SU-DHL-6 (cell line): ENCODE data around the gene SORCS2.
A peak's percentile ranks its signal among the peaks of the same experiment; 100 is the strongest.

ENCODE experiments used
- H2AFZ ChIP-seq: fragments of 200-600 bp; sonication (generic); 2 replicates; pipeline ENCODE4 v1.6.1; 2014; ENCODE audit warnings: low read depth, mild to moderate bottlenecking, moderate library complexity, mixed read lengths, antibody characterized with exemption, low read length; ENCODE audit not compliant: severe bottlenecking
- H3F3A ChIP-seq: fragments of 200-600 bp; shearing (Covaris generic); 2 replicates; pipeline ENCODE4 v1.6.0; 2016; ENCODE audit warnings: antibody characterized with exemption, mild to moderate bottlenecking; ENCODE audit not compliant: insufficient read depth
- H3K27ac ChIP-seq: fragments of 200-600 bp; sonication (generic); 2 replicates; pipeline ENCODE4 v1.5.1; 2016; ENCODE audit warnings: low read depth, mild to moderate bottlenecking, low read length, moderate library complexity, mixed read lengths
- H3K27me3 ChIP-seq: fragments of 200-600 bp; sonication (generic), shearing (Covaris generic); 2 replicates; pipeline ENCODE4 v1.6.0; 2014; ENCODE audit warnings: mild to moderate bottlenecking, low read length
- H3K36me3 ChIP-seq: fragments of 200-600 bp; sonication (generic); 2 replicates; pipeline ENCODE4 v1.6.1; 2014; ENCODE audit warnings: mild to moderate bottlenecking, low read length, mixed read lengths
- H3K4me2 ChIP-seq: fragments of 300-600, 200-600 bp; shearing (Covaris generic), sonication (generic); 2 replicates; pipeline ENCODE4 v1.6.0; 2014; ENCODE audit warnings: low read length, low read depth, mild to moderate bottlenecking; ENCODE audit not compliant: poor library complexity, severe bottlenecking
- H3K4me3 ChIP-seq: fragments of 200-600 bp; sonication (generic); 2 replicates; pipeline ENCODE4 v1.5.1; 2014; ENCODE audit warnings: antibody characterized with exemption, low read length, mild to moderate bottlenecking, mixed read lengths; ENCODE audit not compliant: insufficient read depth, poor library complexity, severe bottlenecking
- H3K79me2 ChIP-seq: fragments of 200-600 bp; sonication (generic); 2 replicates; pipeline ENCODE4 v1.6.1; 2014; ENCODE audit warnings: mild to moderate bottlenecking, low read length, moderate library complexity; ENCODE audit not compliant: insufficient read depth
- H3K9ac ChIP-seq: fragments of 200-600 bp; sonication (generic); 2 replicates; pipeline ENCODE4 v1.7.0; 2014; ENCODE audit warnings: mild to moderate bottlenecking, low read length
- H3K9me2 ChIP-seq: fragments of 200-600 bp; sonication (generic); replicated peaks from 2 replicates; pipeline ENCODE4 v1.6.1; 2014; ENCODE audit warnings: low read length; ENCODE audit not compliant: insufficient read depth
- H3K9me3 ChIP-seq: fragments of 200-600 bp; sonication (generic); 2 replicates; pipeline ENCODE4 v1.6.1; 2014; ENCODE audit warnings: low read length, mixed read lengths; ENCODE audit not compliant: insufficient read depth
- H4K20me1 ChIP-seq: fragments of 200-600 bp; sonication (generic); 2 replicates; pipeline ENCODE4 v1.6.1; 2014; ENCODE audit warnings: low read depth, mild to moderate bottlenecking, antibody characterized with exemption, low read length, moderate library complexity, mixed read lengths
- EZH2phosphoT487 ChIP-seq: fragments of 200-600 bp; sonication (generic), shearing (Covaris generic); conservative IDR thresholded peaks from 2 replicates; pipeline ENCODE4 v1.6.1; 2018; ENCODE audit warnings: mild to moderate bottlenecking, antibody characterized with exemption, low read length, moderate library complexity, mixed read lengths
- TF ChIP-seq, protein P1 (sequence below): fragments of 200-600 bp; sonication (generic); IDR thresholded peaks from one replicate; pipeline ENCODE4 v1.5.1; 2017; ENCODE audit warnings: antibody characterized with exemption, mild to moderate bottlenecking, low read length, moderate library complexity; ENCODE audit not compliant: insufficient read depth, poor library complexity, severe bottlenecking

Gene SORCS2

GRCh38 chr4:7335344-7336066 lies 143.2 kb downstream of the SORCS2 start:
- Histone ChIP-seq H3K79me2 (no peaks in the 10 kb centered on the region), H3K4me3 (no peak overlapping the region), H3K27me3 (no peaks in the 10 kb centered on the region), H3K9me2 (no peaks in the 10 kb centered on the region), H3F3A (no peaks in the 10 kb centered on the region), H4K20me1 (no peaks in the 10 kb centered on the region), H3K9ac (no peak overlapping the region), H3K36me3 (no peaks in the 10 kb centered on the region), H3K4me2 (no peak overlapping the region), H3K27ac (no peak overlapping the region), H2AFZ (no peak overlapping the region), H3K9me3 (no peaks in the 10 kb centered on the region)
- TF ChIP-seq EZH2phosphoT487, result no peak
- TF ChIP-seq, protein P1, sequence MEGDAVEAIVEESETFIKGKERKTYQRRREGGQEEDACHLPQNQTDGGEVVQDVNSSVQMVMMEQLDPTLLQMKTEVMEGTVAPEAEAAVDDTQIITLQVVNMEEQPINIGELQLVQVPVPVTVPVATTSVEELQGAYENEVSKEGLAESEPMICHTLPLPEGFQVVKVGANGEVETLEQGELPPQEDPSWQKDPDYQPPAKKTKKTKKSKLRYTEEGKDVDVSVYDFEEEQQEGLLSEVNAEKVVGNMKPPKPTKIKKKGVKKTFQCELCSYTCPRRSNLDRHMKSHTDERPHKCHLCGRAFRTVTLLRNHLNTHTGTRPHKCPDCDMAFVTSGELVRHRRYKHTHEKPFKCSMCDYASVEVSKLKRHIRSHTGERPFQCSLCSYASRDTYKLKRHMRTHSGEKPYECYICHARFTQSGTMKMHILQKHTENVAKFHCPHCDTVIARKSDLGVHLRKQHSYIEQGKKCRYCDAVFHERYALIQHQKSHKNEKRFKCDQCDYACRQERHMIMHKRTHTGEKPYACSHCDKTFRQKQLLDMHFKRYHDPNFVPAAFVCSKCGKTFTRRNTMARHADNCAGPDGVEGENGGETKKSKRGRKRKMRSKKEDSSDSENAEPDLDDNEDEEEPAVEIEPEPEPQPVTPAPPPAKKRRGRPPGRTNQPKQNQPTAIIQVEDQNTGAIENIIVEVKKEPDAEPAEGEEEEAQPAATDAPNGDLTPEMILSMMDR, result peak; percentile 56

GRCh38 chr4:7336067-7336569 lies 143.8 kb downstream of the SORCS2 start:
- TF ChIP-seq EZH2phosphoT487, result no peak
- TF ChIP-seq, protein P1, result no peak
- Histone ChIP-seq H3K4me2 (no peak overlapping the region), H3K27me3 (no peaks in the 10 kb centered on the region), H3K4me3 (no peak overlapping the region), H3K36me3 (no peaks in the 10 kb centered on the region), H2AFZ (no peak overlapping the region), H3F3A (no peaks in the 10 kb centered on the region), H4K20me1 (no peaks in the 10 kb centered on the region), H3K9ac (no peak overlapping the region), H3K27ac (no peak overlapping the region), H3K79me2 (no peaks in the 10 kb centered on the region), H3K9me2 (no peaks in the 10 kb centered on the region), H3K9me3 (no peaks in the 10 kb centered on the region)

- Histone ChIP-seq H3K9me2 (no peaks in the 10 kb centered on the region), H3K4me3 (no peak overlapping the region), H3K36me3 (no peaks in the 10 kb centered on the region), H3K4me2 (no peak overlapping the region), H4K20me1 (no peaks in the 10 kb centered on the region), H3F3A (no peaks in the 10 kb centered on the region), H3K27me3 (no peaks in the 10 kb centered on the region), H2AFZ (no peak overlapping the region), H3K9me3 (no peaks in the 10 kb centered on the region), H3K9ac (no peak overlapping the region), H3K27ac (no peak overlapping the region), H3K79me2 (no peaks in the 10 kb centered on the region)
- no peak for TF ChIP-seq EZH2phosphoT487
- TF ChIP-seq, protein P1, result no peak
These were observed 144.4 kb downstream of the SORCS2 start for GRCh38 chr4:7336732-7337131.
